ENCODE data around the gene SLC41A3. TPM values are rescaled to one million over a fixed set of nuclear protein-coding genes. Genes with fewer than 3 reads are reported as not detected.

SLC41A3 gene
- total and polyA plus RNA-seq, 10 of the 15 experiments (the other 5 are each of a cell fraction or from before 2014, with no cell fraction given), result 8.3 to 29.5 (median 16.7) TPM

DNA sequence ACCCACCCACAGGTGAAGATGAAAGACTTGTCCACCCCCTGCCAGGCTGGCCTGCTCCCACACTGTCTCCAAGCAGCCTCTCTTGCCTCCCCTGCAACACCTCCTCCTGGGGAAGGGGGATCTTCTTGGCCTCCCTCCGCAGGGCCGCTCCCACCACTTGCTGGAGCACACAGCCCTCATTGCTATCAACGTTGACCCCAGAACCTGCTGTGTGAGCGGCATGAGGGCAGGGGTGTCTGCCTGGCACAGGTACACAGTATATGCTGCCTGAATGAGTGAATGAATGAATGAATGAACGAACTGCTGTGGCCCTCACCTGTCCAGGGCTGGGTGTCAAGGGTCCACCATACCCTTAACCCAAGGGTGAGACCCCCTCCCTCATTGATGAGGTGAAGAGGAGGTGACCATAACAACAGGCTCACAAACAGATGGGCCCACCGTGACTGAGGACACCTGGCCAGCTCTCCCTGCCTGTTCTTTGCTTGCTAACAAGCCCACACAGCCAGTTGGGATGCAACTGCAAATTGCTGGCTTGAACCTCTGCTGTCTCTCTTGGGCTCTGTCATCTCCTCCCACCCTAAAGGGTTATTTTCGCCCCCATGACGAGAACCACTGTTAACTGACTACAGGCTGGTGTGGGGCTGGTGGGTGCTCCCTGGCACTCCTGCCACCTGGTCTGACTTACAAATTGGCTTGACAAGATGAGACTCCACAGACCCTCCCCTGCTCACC, 22.5 kb downstream of the SLC41A3 start:
- Histone ChIP-seq H3K79me2 (ENCODE audit: control insufficient read depth, insufficient read depth, low read length) (no peaks in the 10 kb centered on the region), H3K9me3 (replicated peaks; ENCODE audit: control insufficient read depth, insufficient read depth, low read length) (no peaks in the 10 kb centered on the region), H3K27ac (ENCODE audit: control insufficient read depth, insufficient read depth) (no peak overlapping the region), H4K20me1 (ENCODE audit: control insufficient read depth, insufficient read depth) (no peaks in the 10 kb centered on the region), H2AFZ (ENCODE audit: control insufficient read depth, low read depth, low read length) (no peak overlapping the region), H3K4me1 (ENCODE audit: control insufficient read depth, insufficient read depth, low read length) (no peaks in the 10 kb centered on the region), H3K9ac (ENCODE audit: control insufficient read depth, insufficient read depth, low read length) (no peak overlapping the region), H3K4me2 (ENCODE audit: control insufficient read depth, insufficient read depth) (no peak overlapping the region), H3K4me3 (no peak overlapping the region), H3K27me3 (replicated peaks in 1 of 2; ENCODE audit: control insufficient read depth in 2 of 2, insufficient read depth in 2 of 2, low read length in 1 of 2) (no peaks in the 10 kb centered on the region), H3K36me3 (ENCODE audit: control insufficient read depth in 2 of 2, insufficient read depth in 2 of 2, low read length in 1 of 2) (no peaks in the 10 kb centered on the region)
- no peak for ATAC-seq
- 62% methylated on average over 8 of the region's 8 CpGs for WGBS (ENCODE audit: insufficient coverage, insufficient replicate concordance, low lambda C conversion rate, missing lambda C conversion rate)
- ChIA-PET CTCF (no interaction called here), SMC1A (ENCODE audit: uncharacterized antibody, unreplicated experiment) (no interaction called here), RAD21 (ENCODE audit: unreplicated experiment) (no interaction called here), POLR2A (no interaction called here)
- no peak for DNase-seq (ENCODE audit: low read depth, low spot score)
- in situ Hi-C loops (cut with MboI), result no loop called here
- no peak for FAIRE-seq
- TF ChIP-seq, protein P1, sequence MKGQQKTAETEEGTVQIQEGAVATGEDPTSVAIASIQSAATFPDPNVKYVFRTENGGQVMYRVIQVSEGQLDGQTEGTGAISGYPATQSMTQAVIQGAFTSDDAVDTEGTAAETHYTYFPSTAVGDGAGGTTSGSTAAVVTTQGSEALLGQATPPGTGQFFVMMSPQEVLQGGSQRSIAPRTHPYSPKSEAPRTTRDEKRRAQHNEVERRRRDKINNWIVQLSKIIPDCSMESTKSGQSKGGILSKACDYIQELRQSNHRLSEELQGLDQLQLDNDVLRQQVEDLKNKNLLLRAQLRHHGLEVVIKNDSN (IDR thresholded peaks at IDR 0.05; ENCODE audit: borderline replicate concordance, extremely low read length, insufficient read depth, low read depth, low read length), result no peak
- TF ChIP-seq PAX8 (IDR thresholded peaks at IDR 0.05) (no peak), FOS (IDR thresholded peaks at IDR 0.05; ENCODE audit: borderline replicate concordance, extremely low read depth, insufficient read length) (no peak), MTA2 (IDR thresholded peaks at IDR 0.05; ENCODE audit: low read depth) (no peak), IKZF2 (IDR thresholded peaks at IDR 0.05) (no peak)
- intact Hi-C loops (cut with micrococcal nuclease; ENCODE audit: unreplicated experiment), result no loop called here
- BruUV-seq (replicated peaks), result no TSS peak

DNA sequence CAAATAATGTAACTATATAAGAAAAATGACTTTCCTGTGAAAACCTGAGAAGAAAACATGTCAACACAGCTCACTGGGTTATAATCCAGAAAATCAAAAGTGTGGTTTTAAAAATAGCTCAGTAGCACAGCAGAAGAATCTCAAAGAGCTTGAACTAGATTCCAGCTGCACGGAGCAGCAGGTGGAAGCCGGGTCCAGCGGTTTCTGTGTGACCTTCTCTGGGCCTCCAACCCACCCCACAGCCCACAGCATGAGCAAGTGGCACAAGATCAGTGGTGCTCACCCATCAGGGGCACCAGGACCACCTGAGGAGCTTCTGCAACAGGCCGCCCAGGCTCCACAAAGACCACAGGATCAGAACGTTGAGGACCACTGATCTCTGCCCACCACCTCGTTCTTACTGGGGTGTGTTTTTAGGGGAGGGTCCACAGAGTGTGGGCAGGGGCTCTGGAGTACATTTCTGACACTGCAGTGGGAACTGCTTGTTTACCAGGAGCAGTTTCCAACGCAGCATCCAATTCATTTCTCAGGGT, 23.2 kb downstream of the SLC41A3 start:
- RAD21 ChIA-PET (ENCODE audit: unreplicated experiment), result no interaction called here
- POLR2A ChIA-PET, result no interaction called here
- 93% methylated on average over 7 of the region's 7 CpGs for WGBS (ENCODE audit: insufficient coverage, insufficient replicate concordance, low lambda C conversion rate, missing lambda C conversion rate)
- DNase-seq (ENCODE audit: low read depth, low spot score) (no peak), ATAC-seq (no peak), FAIRE-seq (no peak)
- Histone ChIP-seq H3K27me3 (replicated peaks in 1 of 2; ENCODE audit: control insufficient read depth in 2 of 2, insufficient read depth in 2 of 2, low read length in 1 of 2) (no peaks in the 10 kb centered on the region), H3K79me2 (ENCODE audit: control insufficient read depth, insufficient read depth, low read length) (no peaks in the 10 kb centered on the region), H4K20me1 (ENCODE audit: control insufficient read depth, insufficient read depth) (no peaks in the 10 kb centered on the region), H3K9ac (ENCODE audit: control insufficient read depth, insufficient read depth, low read length) (no peak overlapping the region), H3K9me3 (replicated peaks; ENCODE audit: control insufficient read depth, insufficient read depth, low read length) (no peaks in the 10 kb centered on the region), H2AFZ (ENCODE audit: control insufficient read depth, low read depth, low read length) (no peak overlapping the region), H3K27ac (ENCODE audit: control insufficient read depth, insufficient read depth) (no peak overlapping the region), H3K36me3 (ENCODE audit: control insufficient read depth in 2 of 2, insufficient read depth in 2 of 2, low read length in 1 of 2) (no peaks in the 10 kb centered on the region), H3K4me1 (ENCODE audit: control insufficient read depth, insufficient read depth, low read length) (no peaks in the 10 kb centered on the region), H3K4me3 (no peak overlapping the region), H3K4me2 (ENCODE audit: control insufficient read depth, insufficient read depth) (no peak overlapping the region)
- in situ Hi-C loops (cut with MboI) (no loop called here), intact Hi-C loops (cut with micrococcal nuclease; ENCODE audit: unreplicated experiment) (no loop called here)
- no TSS peak for BruUV-seq (replicated peaks)
- CTCF ChIA-PET, result no interaction called here
- SMC1A ChIA-PET (ENCODE audit: uncharacterized antibody, unreplicated experiment), result no interaction called here
- TF ChIP-seq, protein P2, sequence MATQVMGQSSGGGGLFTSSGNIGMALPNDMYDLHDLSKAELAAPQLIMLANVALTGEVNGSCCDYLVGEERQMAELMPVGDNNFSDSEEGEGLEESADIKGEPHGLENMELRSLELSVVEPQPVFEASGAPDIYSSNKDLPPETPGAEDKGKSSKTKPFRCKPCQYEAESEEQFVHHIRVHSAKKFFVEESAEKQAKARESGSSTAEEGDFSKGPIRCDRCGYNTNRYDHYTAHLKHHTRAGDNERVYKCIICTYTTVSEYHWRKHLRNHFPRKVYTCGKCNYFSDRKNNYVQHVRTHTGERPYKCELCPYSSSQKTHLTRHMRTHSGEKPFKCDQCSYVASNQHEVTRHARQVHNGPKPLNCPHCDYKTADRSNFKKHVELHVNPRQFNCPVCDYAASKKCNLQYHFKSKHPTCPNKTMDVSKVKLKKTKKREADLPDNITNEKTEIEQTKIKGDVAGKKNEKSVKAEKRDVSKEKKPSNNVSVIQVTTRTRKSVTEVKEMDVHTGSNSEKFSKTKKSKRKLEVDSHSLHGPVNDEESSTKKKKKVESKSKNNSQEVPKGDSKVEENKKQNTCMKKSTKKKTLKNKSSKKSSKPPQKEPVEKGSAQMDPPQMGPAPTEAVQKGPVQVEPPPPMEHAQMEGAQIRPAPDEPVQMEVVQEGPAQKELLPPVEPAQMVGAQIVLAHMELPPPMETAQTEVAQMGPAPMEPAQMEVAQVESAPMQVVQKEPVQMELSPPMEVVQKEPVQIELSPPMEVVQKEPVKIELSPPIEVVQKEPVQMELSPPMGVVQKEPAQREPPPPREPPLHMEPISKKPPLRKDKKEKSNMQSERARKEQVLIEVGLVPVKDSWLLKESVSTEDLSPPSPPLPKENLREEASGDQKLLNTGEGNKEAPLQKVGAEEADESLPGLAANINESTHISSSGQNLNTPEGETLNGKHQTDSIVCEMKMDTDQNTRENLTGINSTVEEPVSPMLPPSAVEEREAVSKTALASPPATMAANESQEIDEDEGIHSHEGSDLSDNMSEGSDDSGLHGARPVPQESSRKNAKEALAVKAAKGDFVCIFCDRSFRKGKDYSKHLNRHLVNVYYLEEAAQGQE (IDR thresholded peaks at IDR 0.05; ENCODE audit: low read depth, low read length), result no peak
- TF ChIP-seq STAT1 (conservative IDR thresholded peaks at IDR 0.05) (no peak), SUPT20H (IDR thresholded peaks at IDR 0.05; ENCODE audit: borderline replicate concordance, control insufficient read depth, low read depth, low read length) (no peak), SKIL (IDR thresholded peaks at IDR 0.05; ENCODE audit: low read depth, poor library complexity, severe bottlenecking) (no peak)
